Gastrocnemius medialis (tissue), 4 donors: ENCODE data around the gene IQGAP1. TPM values are rescaled to one million over a fixed set of nuclear protein-coding genes. Genes with fewer than 3 reads are reported as not detected.

ENCODE experiments used
- ATAC-seq, 2 donors: fragments of 150-250 bp; one replicate each; pipeline ENCODE4 v1.9.1; 2016
- DNase-seq, 2 donors: peaks; one replicate each; pipeline ENCODE4 v3.0.0-alpha.2; 2019
- H3K27ac ChIP-seq, 4 donors: fragments of 200-600 bp; sonication (generic); 1 replicate in 1 of 4; 2 replicates in 3 of 4; pipeline ENCODE4 v1.5.1; 2016 to 2018; ENCODE audit warnings: mild to moderate bottlenecking in 2 of 4, moderate library complexity in 1 of 4
- H3K27me3 ChIP-seq, 3 donors: fragments of 200-600 bp; sonication (generic) in 2 of 3; 1 replicate in 1 of 3; 2 replicates in 2 of 3; pipeline versions ENCODE4 v1.5.1 to v1.6.0; 2016 to 2019; ENCODE audit warnings: mild to moderate bottlenecking in 1 of 3, moderate library complexity in 1 of 3
- H3K36me3 ChIP-seq, 2 donors: fragments of 200-600 bp; sonication (generic) in 1 of 2; one replicate each; pipeline ENCODE4 v1.5.1; 2017 to 2018
- H3K4me1 ChIP-seq, 2 donors: fragments of 200-600 bp; sonication (generic) in 1 of 2; one replicate each; pipeline ENCODE4 v1.5.1; 2016 to 2017; ENCODE audit warnings: mild to moderate bottlenecking in 2 of 2
- H3K4me3 ChIP-seq, 4 donors: fragments of 200-600 bp; sonication (generic) in 3 of 4; 1 replicate in 1 of 4; 2 replicates in 3 of 4; pipeline ENCODE4 v1.5.1; 2016 to 2019; ENCODE audit warnings: mild to moderate bottlenecking in 2 of 4
- H3K9me3 ChIP-seq, 3 donors: fragments of 200-600 bp; sonication (generic) in 2 of 3; 1 replicate in 1 of 3; 2 replicates in 2 of 3; pipeline ENCODE4 v1.5.1; 2016 to 2019
- POLR2A ChIP-seq, 2 donors: fragments of 450-650 bp; IDR thresholded peaks; one replicate each; pipeline ENCODE4 v1.6.1; 2017; ENCODE audit warnings: antibody characterized with exemption in 2 of 2, mild to moderate bottlenecking in 2 of 2, moderate library complexity in 2 of 2
- in situ Hi-C, 4 donors: fragments of 200-750 bp; cut with MboI; loops; one replicate each; pipeline versions ENCODE4 v1.15.0 to v1.8.0; 2017; ENCODE audit warnings: low sequenced_read_pairs in 4 of 4
- intact Hi-C: fragments of 100-400 bp; cut with DNase I; formaldehyde crosslinking; loops from one replicate; pipeline ENCODE4 v1.15.1; 2023; ENCODE audit warnings: low total_unique reads
- total RNA-seq, 4 donors: library from RNA; depleted of rRNA; stranded (reverse); fragments of >200 nt; gene quantifications; one replicate each; pipeline versions ENCODE4 v1.1.0 to v1.2.3, GENCODE V29; 2016
- TF ChIP-seq, protein P1 (sequence below), 5 experiments: fragments of 450-650 bp in 3 of 5; fragments of 200-600 bp in 2 of 5; sonication (generic) in 2 of 5; IDR thresholded peaks in 4 of 5; conservative IDR thresholded peaks in 1 of 5; 1 replicate in 4 of 5; 2 replicates in 1 of 5; pipeline ENCODE4 v1.5.1; 2016 to 2019; ENCODE audit warnings: antibody characterized with exemption in 5 of 5, mild to moderate bottlenecking in 3 of 5, moderate library complexity in 3 of 5

The IQGAP1 gene, protein sequence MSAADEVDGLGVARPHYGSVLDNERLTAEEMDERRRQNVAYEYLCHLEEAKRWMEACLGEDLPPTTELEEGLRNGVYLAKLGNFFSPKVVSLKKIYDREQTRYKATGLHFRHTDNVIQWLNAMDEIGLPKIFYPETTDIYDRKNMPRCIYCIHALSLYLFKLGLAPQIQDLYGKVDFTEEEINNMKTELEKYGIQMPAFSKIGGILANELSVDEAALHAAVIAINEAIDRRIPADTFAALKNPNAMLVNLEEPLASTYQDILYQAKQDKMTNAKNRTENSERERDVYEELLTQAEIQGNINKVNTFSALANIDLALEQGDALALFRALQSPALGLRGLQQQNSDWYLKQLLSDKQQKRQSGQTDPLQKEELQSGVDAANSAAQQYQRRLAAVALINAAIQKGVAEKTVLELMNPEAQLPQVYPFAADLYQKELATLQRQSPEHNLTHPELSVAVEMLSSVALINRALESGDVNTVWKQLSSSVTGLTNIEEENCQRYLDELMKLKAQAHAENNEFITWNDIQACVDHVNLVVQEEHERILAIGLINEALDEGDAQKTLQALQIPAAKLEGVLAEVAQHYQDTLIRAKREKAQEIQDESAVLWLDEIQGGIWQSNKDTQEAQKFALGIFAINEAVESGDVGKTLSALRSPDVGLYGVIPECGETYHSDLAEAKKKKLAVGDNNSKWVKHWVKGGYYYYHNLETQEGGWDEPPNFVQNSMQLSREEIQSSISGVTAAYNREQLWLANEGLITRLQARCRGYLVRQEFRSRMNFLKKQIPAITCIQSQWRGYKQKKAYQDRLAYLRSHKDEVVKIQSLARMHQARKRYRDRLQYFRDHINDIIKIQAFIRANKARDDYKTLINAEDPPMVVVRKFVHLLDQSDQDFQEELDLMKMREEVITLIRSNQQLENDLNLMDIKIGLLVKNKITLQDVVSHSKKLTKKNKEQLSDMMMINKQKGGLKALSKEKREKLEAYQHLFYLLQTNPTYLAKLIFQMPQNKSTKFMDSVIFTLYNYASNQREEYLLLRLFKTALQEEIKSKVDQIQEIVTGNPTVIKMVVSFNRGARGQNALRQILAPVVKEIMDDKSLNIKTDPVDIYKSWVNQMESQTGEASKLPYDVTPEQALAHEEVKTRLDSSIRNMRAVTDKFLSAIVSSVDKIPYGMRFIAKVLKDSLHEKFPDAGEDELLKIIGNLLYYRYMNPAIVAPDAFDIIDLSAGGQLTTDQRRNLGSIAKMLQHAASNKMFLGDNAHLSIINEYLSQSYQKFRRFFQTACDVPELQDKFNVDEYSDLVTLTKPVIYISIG (N-terminal part only)
- 10 to 100 TPM; 39.1 to 92.7 (median 59.1) TPM for total RNA-seq

DNA sequence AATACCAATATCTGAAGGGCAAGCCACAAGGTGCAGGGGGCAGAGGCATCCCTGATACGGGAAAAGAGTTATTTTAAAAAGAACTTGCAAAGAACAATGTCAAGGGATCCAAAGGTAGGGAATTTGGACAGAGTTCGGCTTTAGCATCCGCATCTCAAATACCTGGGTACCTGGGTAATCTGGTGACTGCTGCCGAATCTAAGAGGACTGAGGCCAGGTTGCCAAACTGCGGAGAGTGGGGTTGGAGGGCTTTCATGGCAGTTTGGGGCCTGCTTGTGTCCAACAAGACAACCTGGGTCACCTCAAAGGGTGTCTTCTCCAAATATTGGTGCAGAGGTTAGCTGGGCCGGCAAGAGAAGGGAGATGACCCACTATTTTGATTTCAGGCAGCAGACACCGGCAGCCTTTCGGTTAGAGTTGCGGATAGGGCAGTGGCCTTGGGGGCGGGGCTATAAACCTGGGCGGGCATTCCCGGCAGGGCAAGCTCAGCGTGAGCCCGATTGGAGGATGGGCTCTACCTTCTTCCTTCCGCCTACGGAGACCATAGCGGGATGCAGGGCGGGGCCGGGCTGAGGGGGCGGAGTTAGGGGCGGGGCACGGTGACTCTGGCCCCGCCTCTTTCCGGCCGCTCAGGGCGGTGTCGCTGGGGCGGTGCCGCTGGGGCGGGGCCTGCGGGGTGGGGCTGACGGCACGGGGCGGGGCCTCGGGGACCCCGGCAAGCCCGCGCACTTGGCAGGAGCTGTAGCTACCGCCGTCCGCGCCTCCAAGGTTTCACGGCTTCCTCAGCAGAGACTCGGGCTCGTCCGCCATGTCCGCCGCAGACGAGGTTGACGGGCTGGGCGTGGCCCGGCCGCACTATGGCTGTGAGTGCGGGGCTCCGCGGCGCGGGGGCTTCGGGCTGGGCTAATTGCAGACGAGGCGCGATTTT lies at the start of gene IQGAP1:
IQGAP1 (plus strand) TSS at position 709 of the 928 bp plus-strand sequence; CDS start at position 809, 100 bp downstream.
- DNase-seq (peak; percentile 98), ATAC-seq (peak; percentile 85 to 90)
- H3K4me1 ChIP-seq, result peaks cover 37 to 40% of the 10 kb centered on the region in 2 donors
- peaks cover 0 to 9% of the 10 kb centered on the region in 2 donors for H3K36me3 ChIP-seq
- peak within 1 kb of the TSS; percentile 91 to 100 (median 96) for H3K27ac ChIP-seq
- TF ChIP-seq POLR2A (IDR thresholded peaks at IDR 0.05), result peak; percentile 89 to 93
- TF ChIP-seq, protein P1, sequence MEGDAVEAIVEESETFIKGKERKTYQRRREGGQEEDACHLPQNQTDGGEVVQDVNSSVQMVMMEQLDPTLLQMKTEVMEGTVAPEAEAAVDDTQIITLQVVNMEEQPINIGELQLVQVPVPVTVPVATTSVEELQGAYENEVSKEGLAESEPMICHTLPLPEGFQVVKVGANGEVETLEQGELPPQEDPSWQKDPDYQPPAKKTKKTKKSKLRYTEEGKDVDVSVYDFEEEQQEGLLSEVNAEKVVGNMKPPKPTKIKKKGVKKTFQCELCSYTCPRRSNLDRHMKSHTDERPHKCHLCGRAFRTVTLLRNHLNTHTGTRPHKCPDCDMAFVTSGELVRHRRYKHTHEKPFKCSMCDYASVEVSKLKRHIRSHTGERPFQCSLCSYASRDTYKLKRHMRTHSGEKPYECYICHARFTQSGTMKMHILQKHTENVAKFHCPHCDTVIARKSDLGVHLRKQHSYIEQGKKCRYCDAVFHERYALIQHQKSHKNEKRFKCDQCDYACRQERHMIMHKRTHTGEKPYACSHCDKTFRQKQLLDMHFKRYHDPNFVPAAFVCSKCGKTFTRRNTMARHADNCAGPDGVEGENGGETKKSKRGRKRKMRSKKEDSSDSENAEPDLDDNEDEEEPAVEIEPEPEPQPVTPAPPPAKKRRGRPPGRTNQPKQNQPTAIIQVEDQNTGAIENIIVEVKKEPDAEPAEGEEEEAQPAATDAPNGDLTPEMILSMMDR (IDR thresholded peaks at IDR 0.05 in 4 of 5, conservative IDR thresholded peaks at IDR 0.05 in 1 of 5), result no peak
- H3K4me3 ChIP-seq, result peak within 1 kb of the TSS; percentile 74 to 89 (median 78)
- intact Hi-C loops, result loop anchor here (1.0 kb wide), 2 partner anchors 25 to 35 kb away; partner anchors contain the start of gene ZNF774
- H3K27me3 ChIP-seq, result no peaks in the 10 kb centered on the region
- no peaks in the 10 kb centered on the region for H3K9me3 ChIP-seq
- in situ Hi-C loops, result no loop called here

GRCh38 chr15:90338532-90338931 lies 49.5 kb upstream of the IQGAP1 start:
- DNase-seq, result no peak
- Histone ChIP-seq H3K4me1 (no peaks in the 10 kb centered on the region), H3K4me3 (no peak overlapping the region), H3K27me3 (no peaks in the 10 kb centered on the region), H3K9me3 (no peaks in the 10 kb centered on the region), H3K36me3 (no peaks in the 10 kb centered on the region), H3K27ac (no peak overlapping the region)
- intact Hi-C loops (no loop called here), in situ Hi-C loops (loop anchor here in 1 of 4 donors (25.0 kb wide), 1 partner anchor 149 kb away; no protein-coding TSS in a partner anchor)
- no peak for ATAC-seq
- TF ChIP-seq, protein P1 (IDR thresholded peaks at IDR 0.05 in 4 of 5, conservative IDR thresholded peaks at IDR 0.05 in 1 of 5), result no peak
- TF ChIP-seq POLR2A (IDR thresholded peaks at IDR 0.05), result no peak

DNA sequence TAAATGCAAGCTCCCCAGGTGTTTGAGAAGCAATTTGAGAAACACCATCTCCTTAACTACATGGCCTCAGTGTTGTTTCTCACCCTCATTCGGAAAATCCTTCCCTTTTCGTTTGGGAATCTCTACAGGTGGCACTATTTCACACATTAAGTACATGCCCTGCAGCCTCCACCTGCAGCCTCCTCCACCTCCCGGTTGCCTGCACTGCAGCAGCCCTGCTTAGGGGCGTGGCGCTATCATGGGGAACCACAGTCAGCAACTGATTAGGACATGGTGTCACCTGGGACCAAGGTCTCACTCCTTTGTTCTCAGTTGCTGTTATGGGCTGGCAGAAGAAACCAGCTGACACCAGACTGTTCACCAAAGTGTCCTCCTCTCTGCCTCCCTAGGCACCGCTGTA lies 47.7 kb upstream of the IQGAP1 start:
- Histone ChIP-seq H3K27me3 (no peaks in the 10 kb centered on the region), H3K4me3 (no peak overlapping the region), H3K27ac (no peak overlapping the region), H3K9me3 (no peaks in the 10 kb centered on the region), H3K36me3 (no peaks in the 10 kb centered on the region), H3K4me1 (no peaks in the 10 kb centered on the region)
- intact Hi-C loops, result no loop called here
- ATAC-seq (no peak), DNase-seq (no peak)
- TF ChIP-seq, protein P1 (IDR thresholded peaks at IDR 0.05 in 4 of 5, conservative IDR thresholded peaks at IDR 0.05 in 1 of 5), result no peak
- no peak for TF ChIP-seq POLR2A (IDR thresholded peaks at IDR 0.05)
- in situ Hi-C loops, result loop anchor here in 1 of 4 donors (25.0 kb wide), 1 partner anchor 147 kb away; no protein-coding TSS in a partner anchor
